GM19193 (cell line): ENCODE data around the gene CNTN2.

Experiments
- POLR2A ChIP-seq: IDR thresholded peaks from 4 replicates; pipeline ENCODE4 v1.6.1; 2011; ENCODE audit not compliant: insufficient read depth, insufficient read length; ENCODE audit errors: extremely low read depth

Gene CNTN2

GRCh38 chr1:205015241-205015640 is 27.8 kb upstream of the CNTN2 start:
- TF ChIP-seq POLR2A: no peak

- TF ChIP-seq POLR2A: no peak
Measured at GRCh38 chr1:205016075-205016474, 26.9 kb upstream of the CNTN2 start.

- TF ChIP-seq POLR2A: no peak
Measured at GRCh38 chr1:205016584-205016983, 26.4 kb upstream of the CNTN2 start.

GRCh38 chr1:205017001-205017400 is 26.0 kb upstream of the CNTN2 start:
- no peak for TF ChIP-seq POLR2A

GRCh38 chr1:205017766-205018165 is 25.2 kb upstream of the CNTN2 start:
- no peak for TF ChIP-seq POLR2A

GRCh38 chr1:205018381-205018780 is 24.6 kb upstream of the CNTN2 start:
- no peak for TF ChIP-seq POLR2A

- TF ChIP-seq POLR2A: no peak
Measured at GRCh38 chr1:205020466-205020865, 22.5 kb upstream of the CNTN2 start.

- TF ChIP-seq POLR2A: no peak
Measured at GRCh38 chr1:205024679-205025078, 18.3 kb upstream of the CNTN2 start.

GRCh38 chr1:205025239-205025638 is 17.8 kb upstream of the CNTN2 start:
- TF ChIP-seq POLR2A: no peak

GRCh38 chr1:205026181-205026580 is 16.8 kb upstream of the CNTN2 start:
- TF ChIP-seq POLR2A: no peak

GRCh38 chr1:205028390-205028789 is 14.6 kb upstream of the CNTN2 start:
- TF ChIP-seq POLR2A: no peak

- no peak for TF ChIP-seq POLR2A
Measured at GRCh38 chr1:205028924-205029323, 14.1 kb upstream of the CNTN2 start.

GRCh38 chr1:205030241-205030640 is 12.8 kb upstream of the CNTN2 start:
- no peak for TF ChIP-seq POLR2A

GRCh38 chr1:205030896-205031295 is 12.1 kb upstream of the CNTN2 start:
- TF ChIP-seq POLR2A: no peak

- TF ChIP-seq POLR2A: no peak
Measured at GRCh38 chr1:205032508-205032907, 10.5 kb upstream of the CNTN2 start.

GRCh38 chr1:205037539-205037938 is 5.5 kb upstream of the CNTN2 start:
- TF ChIP-seq POLR2A: no peak

GRCh38 chr1:205038132-205038786 is 4.8 kb upstream of the CNTN2 start:
- no peak for TF ChIP-seq POLR2A

- no peak for TF ChIP-seq POLR2A
Measured at GRCh38 chr1:205041001-205041715, 1.9 kb upstream of the CNTN2 start.
